Measurements from ENCODE around the gene PCDHA10. TPM values are rescaled to one million over a fixed set of nuclear protein-coding genes. Genes with fewer than 3 reads are reported as not detected.

The PCDHA10 gene
- total and polyA plus RNA-seq, 8 donors = 0.14 to 1.7 (median 0.44) TPM

GRCh38 chr5:140857177-140857986, 1.7 kb downstream of the PCDHA10 start:
- no peak for ATAC-seq
- peaks cover 0 to 31% of the 10 kb centered on the region in 2 donors for H3K9me3 ChIP-seq
- no peaks in the 10 kb centered on the region for H3K36me3 ChIP-seq
- no peaks in the 10 kb centered on the region for H3K4me1 ChIP-seq
- no peak for TF ChIP-seq CTCF (IDR thresholded peaks at IDR 0.05)
- H3K27me3 ChIP-seq = peaks cover 0 to 23% of the 10 kb centered on the region in 2 donors
- intact Hi-C loops (cut with DNase I) = no loop called here
- H3K27ac ChIP-seq = no peak overlapping the region
- DNase-seq = no peak
- no peak overlapping the region for H3K4me3 ChIP-seq

- ATAC-seq (no peak), DNase-seq (no peak)
- Histone ChIP-seq H3K27me3 (peaks cover 0 to 26% of the 10 kb centered on the region in 2 donors), H3K4me1 (no peaks in the 10 kb centered on the region), H3K36me3 (no peaks in the 10 kb centered on the region), H3K4me3 (no peak overlapping the region), H3K9me3 (peaks cover 0 to 36% of the 10 kb centered on the region in 2 donors), H3K27ac (no peak overlapping the region)
- no peak for TF ChIP-seq CTCF (IDR thresholded peaks at IDR 0.05)
- intact Hi-C loops (cut with DNase I) = no loop called here
Measured at GRCh38 chr5:140857987-140858240, 2.2 kb downstream of the PCDHA10 start.

GRCh38 chr5:140862441-140863295, 7.0 kb downstream of the PCDHA10 start:
- DNase-seq (peak in 1 of 4 donors; percentile 75), ATAC-seq (no peak)
- H3K27ac ChIP-seq = no peak overlapping the region
- H3K27me3 ChIP-seq = peaks cover 0 to 41% of the 10 kb centered on the region in 2 donors
- intact Hi-C loops (cut with DNase I) = no loop called here
- no peaks in the 10 kb centered on the region for H3K4me1 ChIP-seq
- H3K36me3 ChIP-seq = no peaks in the 10 kb centered on the region
- no peak for TF ChIP-seq CTCF (IDR thresholded peaks at IDR 0.05)
- H3K9me3 ChIP-seq = peaks cover 0 to 32% of the 10 kb centered on the region in 2 donors
- H3K4me3 ChIP-seq = no peak overlapping the region

- DNase-seq = peak in 1 of 4 donors; percentile 18
- TF ChIP-seq CTCF (IDR thresholded peaks at IDR 0.05) = no peak
- H3K36me3 ChIP-seq = no peaks in the 10 kb centered on the region
- H3K9me3 ChIP-seq = peaks cover 0 to 30% of the 10 kb centered on the region in 2 donors
- no peaks in the 10 kb centered on the region for H3K4me1 ChIP-seq
- H3K4me3 ChIP-seq = peak within 1 kb of the TSS in 1 of 2 donors; percentile 25
- ATAC-seq = peak; percentile 88
- intact Hi-C loops (cut with DNase I) = no loop called here
- peaks cover 0 to 70% of the 10 kb centered on the region in 2 donors for H3K27me3 ChIP-seq
- no peak within 1 kb of the TSS for H3K27ac ChIP-seq
Measured at GRCh38 chr5:140868721-140869554, 13.2 kb downstream of the PCDHA10 start, which contains the start of gene PCDHA11. Gene PCDHA11, plus strand, starts transcription at chr5:140868957. Its CDS starts 147 bp downstream, at chr5:140869104.
